Superior temporal gyrus (tissue), 1 donor: ENCODE results near the gene OGA.
"Not testable (repeated sequence)": the region's sequence is repeated elsewhere in the genome, so short reads cannot be mapped to it uniquely, and the experiment has no call there.

ENCODE experiments used
- DNase-seq: peaks from one replicate; pipeline ENCODE4 v3.0.0-alpha.2; 2016; ENCODE audit errors: extremely low spot score

The OGA gene

DNA sequence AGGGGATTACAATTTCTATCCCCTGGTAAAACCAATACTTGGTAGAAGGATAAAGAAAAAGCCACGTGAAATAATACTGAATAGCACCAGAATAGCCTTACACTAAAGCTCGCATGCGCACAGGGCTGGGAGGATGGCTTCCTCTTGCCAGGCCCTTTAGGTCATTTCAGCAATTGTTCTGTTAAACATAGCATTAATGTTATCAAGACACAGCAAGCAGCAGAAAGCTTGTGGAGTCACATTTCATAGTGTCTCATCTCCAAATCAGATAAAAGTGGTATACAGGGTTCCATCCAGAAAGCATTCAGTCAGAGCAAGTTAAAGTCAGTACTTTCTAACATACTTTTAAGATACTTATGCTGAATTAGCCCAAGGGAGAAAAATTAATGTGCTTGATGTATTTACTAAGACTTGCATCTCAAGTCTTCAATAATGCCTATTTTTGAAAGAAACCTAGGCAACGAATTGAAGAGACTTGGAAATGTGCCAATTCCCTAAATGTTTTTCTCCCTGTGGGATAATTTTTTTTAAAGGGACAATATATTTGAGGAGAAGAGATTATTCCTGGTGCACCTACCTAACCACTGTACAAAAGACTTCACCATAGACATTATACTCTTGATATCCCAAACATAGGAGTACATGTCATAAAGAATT, 20.7 kb downstream of the OGA start:
- DNase-seq: no peak

- DNase-seq: no peak
Observed at GRCh38 chr10:101793526-101793925, 24.7 kb downstream of the OGA start.

DNA sequence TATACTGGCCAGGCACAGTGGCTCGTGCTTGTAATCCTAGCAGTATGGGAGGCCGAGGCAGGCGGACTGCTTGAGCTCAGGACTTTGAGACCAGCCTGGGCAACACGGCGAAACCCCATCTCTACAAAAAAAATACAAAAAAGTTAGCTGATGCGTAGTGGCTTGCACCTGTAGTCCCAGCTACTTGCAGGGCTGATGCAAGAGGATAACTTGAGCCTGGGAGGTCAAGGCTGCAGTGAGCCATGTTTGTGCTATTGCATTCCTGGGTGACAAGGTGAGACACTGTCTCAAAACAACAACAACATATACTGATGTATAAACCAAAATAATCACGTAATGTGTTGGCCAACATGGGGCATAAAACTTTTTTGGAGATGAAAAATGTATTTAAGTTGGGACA, 28.6 kb downstream of the OGA start:
- no peak for DNase-seq

- DNase-seq: not testable (repeated sequence)
Observed at GRCh38 chr10:101789231-101789630, 29.0 kb downstream of the OGA start.

DNA sequence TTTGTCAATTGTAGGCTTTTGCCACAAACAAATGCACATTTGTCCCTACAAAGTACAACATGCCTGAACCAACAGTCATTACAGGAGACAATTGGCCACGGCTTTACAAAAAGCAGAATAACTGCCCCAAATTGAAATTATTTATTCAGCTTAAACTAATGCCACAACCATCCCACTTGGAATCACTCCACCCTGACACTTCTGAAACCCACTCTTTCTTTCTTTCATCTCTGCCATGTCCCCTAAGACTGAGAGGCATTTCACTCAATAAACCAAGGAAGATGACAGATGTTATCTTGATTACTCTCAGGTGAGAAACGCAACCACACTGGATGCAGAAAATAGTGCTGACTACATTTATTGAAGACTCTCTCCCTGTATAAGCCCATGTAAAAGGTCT, 32.4 kb downstream of the OGA start:
- DNase-seq: no peak

DNA sequence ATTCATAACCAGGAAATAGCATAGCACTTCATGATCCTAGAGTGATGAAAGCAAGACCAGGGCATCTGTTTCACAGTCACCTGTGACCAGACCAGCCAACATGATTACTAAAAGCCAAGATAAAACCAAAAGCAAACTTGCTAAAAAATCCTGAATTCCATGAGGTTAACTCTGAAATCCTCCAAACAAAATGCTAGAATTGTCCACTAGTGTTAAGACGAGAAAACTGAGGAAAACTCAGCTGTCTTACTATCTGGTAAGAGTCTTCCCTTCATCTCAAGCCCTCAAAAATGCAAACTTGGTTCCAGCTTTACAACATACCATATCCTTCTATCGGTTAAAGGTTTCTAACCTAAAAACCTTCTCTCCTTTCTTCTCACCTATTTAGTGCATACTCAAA, 33.7 kb downstream of the OGA start:
- DNase-seq: no peak

DNA sequence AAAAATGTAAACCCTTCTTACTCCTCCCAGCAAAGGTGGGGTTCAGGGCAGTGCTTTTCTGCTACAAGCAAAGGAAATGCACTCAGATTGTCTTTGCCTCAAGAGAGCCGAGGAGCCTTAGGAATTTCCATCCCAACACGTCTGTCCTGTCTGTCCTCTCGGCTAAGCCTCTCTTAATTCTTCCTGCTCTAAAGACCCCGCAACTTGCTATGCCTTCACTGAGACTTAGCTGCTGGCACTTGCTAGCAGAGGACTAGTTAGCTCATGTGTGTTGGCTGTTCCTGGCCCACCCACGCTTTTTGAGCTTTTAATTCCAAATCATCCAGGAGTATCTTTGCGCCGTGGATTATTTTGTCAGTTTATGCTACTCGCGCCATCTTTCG, 34.5 kb downstream of the OGA start:
- no peak for DNase-seq

- peak; percentile 79 for DNase-seq
Observed at GRCh38 chr10:101782811-101783735, 35.2 kb downstream of the OGA start, which contains the start of gene NPM3. NPM3 (minus strand) TSS chr10:101783446; CDS start chr10:101783390, 56 bp downstream.

DNA sequence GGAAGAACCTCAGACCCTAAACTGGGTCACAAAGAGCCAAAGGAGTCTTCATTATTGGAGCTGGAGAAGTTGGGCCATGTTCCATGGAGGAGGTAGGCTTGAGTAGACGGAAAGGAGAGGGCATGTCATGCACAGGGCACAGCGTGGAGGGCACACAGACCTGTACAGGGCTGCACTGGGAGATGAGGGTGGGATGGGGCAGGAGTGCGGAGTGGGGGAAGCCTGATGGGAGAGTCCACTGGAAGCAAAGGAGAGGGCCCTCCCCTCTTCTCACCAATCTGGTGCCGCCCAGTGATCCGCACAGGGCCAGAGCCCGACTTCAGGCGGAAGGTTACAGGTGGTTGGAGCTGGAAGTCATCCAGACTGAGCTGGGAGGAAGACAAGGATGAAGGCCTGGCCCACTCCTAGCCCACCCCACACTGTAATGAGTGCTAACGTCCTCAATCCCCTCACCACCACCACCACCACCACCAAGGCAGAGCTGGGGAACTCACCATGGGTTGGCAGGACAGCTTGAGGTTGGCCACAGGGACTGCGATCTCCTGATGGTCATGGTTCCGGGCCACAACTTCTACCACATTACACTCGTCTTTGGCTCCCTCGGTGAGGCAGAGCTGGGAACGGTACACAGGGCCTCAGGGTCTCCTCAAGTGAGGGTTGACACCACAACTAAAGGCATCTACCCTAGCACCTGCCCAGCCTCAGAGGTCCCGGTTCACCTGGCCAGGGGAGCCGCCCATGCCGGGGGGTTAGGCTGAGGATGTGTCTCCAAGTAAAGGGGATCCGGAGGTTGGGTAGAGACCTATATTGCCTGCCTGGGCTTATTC, 36.0 kb downstream of the OGA start:
- no peak for DNase-seq

DNA sequence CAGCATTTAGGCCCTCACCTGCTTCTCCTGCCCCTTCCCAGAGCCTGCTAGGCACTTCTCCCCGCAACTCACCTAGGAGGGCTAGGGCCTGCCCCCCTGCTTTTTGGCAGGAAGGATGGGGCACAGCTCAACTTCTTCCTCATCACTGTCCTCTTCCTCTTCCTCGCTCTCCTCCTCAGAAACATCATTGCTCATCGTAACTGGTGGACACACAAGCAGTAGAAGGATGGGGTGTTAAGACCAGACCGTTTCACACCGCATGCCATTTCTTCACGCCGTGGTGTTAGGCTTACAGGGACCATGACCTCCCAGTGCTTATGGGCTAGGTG, 36.6 kb downstream of the OGA start:
- DNase-seq: no peak

DNA sequence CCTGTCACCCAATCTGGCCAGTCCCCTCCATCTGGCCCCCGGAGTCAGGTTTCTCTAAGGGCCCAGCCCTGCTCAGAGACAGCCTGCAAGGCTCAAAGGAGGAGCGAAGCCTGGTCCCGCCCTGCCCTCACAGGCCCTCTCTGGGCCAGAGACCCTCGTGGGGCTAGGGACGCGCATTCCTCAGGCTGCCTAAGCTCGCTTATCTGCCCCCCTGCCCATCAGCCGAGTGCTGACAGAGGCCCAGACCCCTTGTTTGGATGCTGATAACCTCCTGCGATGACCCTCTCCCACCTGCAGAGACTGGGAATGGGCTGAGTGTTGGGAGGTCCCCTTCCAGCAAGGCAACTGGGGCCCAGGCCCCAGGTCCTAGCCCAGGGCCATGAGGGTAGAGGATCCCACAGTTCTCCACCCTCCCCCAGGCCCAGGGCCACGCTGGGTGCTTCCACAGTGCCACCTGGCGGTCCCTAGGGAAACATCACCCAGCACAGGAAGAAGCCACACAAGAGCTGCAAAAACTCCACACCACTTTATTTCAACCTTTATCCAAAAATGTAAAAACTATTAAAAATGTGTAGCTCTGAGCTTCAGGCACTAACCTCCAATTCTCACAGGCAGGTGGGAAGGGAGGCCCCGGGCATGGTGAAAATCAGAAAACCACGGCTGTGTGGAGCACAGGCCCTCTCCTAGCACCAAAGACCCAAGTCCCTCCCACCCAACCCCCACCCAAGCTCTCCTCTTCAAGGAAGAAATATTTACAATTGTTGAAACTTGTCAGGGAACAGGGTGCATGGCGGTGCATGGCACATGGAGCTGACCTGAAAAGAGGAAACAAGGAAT, 37.2 kb downstream of the OGA start:
- peak; percentile 78 for DNase-seq

- no peak for DNase-seq
Observed at GRCh38 chr10:101780187-101780817, 37.9 kb downstream of the OGA start.

- DNase-seq: peak; percentile 77
Observed at GRCh38 chr10:101779544-101780186, 38.6 kb downstream of the OGA start.

- DNase-seq: peak; percentile 4
Observed at GRCh38 chr10:101778781-101779543, 39.3 kb downstream of the OGA start.

DNA sequence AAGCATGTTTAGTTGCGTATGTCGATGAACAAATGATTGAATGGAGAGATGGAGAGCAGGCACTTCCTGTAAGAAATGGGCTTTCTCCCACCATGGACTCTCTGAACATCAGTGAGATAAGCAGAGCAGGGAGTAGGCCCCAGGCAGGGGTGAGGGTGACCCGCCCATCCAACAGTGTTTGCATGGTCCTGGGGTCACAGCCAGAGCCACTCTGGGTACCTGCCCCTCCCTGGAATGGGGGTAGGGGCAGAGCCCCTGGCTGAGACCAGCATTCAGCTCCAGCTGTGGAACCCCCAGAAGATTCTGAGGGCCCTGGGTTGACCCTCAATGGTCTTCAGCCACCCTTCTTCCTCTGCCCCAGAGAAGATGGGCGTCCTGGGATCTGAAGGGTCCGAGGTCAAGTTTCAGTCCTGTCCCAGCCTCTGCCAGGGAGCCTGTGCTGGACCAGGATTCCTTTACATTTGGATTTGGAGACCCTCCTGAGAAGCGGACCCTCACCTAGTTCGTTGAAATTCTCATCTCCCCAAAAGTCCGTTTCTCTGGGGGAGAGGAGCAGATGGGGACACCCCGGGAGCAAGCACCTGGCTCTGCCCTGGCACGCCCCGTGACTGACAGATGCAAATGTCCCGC, 40.0 kb downstream of the OGA start:
- peak; percentile 1 for DNase-seq

GRCh38 chr10:101777619-101778145, 40.6 kb downstream of the OGA start:
- peak; percentile 3 for DNase-seq

- DNase-seq: no peak
Observed at GRCh38 chr10:101776161-101776817, 42.0 kb downstream of the OGA start.
